Measurements from ENCODE around the gene UNC50. TPM values are rescaled to one million over a fixed set of nuclear protein-coding genes. Genes with fewer than 3 reads are reported as not detected.

The UNC50 gene
- total RNA-seq, 4 donors from 2014 or later, result 12.0 to 57.9 (median 33.9) TPM

DNA sequence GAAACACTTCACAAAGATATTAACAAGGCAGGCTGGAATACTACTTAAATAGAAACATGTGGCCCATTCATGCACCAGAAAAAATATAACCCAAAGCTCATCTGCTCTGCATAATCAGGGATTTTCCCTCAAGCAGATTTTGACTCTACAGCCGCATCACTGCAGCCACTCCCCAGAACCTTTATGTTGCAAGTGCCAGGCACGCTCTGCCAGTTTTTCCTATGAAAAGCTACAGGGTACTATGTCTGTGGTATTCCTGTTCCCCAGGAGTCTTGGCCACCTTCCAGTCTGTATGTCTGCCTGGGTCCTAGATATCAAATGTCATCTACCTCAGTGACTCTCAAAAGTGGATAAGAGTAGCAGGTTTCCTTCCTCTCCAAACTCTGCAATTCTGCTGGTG, 3.8 kb upstream of the UNC50 start:
- no peak overlapping the region for H3K4me3 ChIP-seq
- H3K27me3 ChIP-seq, result no peaks in the 10 kb centered on the region
- H3K9me3 ChIP-seq, result no peaks in the 10 kb centered on the region
- DNase-seq, result no peak
- no peak overlapping the region for H3K27ac ChIP-seq
- peaks cover 5 to 11% of the 10 kb centered on the region in 2 donors for H3K4me1 ChIP-seq
- intact Hi-C loops (cut with DNase I; ENCODE audit: low total_unique reads), result no loop called here
- no peak for TF ChIP-seq POLR2A (IDR thresholded peaks at IDR 0.05)
- TF ChIP-seq, protein P1, sequence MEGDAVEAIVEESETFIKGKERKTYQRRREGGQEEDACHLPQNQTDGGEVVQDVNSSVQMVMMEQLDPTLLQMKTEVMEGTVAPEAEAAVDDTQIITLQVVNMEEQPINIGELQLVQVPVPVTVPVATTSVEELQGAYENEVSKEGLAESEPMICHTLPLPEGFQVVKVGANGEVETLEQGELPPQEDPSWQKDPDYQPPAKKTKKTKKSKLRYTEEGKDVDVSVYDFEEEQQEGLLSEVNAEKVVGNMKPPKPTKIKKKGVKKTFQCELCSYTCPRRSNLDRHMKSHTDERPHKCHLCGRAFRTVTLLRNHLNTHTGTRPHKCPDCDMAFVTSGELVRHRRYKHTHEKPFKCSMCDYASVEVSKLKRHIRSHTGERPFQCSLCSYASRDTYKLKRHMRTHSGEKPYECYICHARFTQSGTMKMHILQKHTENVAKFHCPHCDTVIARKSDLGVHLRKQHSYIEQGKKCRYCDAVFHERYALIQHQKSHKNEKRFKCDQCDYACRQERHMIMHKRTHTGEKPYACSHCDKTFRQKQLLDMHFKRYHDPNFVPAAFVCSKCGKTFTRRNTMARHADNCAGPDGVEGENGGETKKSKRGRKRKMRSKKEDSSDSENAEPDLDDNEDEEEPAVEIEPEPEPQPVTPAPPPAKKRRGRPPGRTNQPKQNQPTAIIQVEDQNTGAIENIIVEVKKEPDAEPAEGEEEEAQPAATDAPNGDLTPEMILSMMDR (IDR thresholded peaks at IDR 0.05), result no peak
- H3K36me3 ChIP-seq, result no peaks in the 10 kb centered on the region

DNA sequence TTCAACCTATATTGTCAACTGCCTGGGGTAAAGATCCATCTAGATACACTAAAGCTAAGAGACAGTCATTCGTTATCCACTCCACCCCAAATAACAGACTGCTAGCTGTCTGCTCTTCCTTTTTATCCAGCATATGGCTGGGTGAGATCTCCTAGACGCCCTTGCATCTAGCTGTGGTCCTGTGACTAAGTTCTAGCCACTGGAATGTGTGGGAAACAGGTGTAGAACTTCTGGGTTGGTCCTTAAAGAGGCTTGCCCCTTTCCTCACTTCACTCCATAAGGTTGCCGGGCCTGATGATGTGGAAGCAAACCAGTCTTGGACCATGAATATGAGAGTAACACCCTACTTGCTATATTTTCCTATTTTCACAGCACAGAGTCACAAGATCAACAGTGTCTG, 3.3 kb upstream of the UNC50 start:
- no peaks in the 10 kb centered on the region for H3K36me3 ChIP-seq
- peaks cover 5 to 15% of the 10 kb centered on the region in 2 donors for H3K4me1 ChIP-seq
- TF ChIP-seq POLR2A (IDR thresholded peaks at IDR 0.05), result no peak
- TF ChIP-seq, protein P1 (IDR thresholded peaks at IDR 0.05), result no peak
- intact Hi-C loops (cut with DNase I; ENCODE audit: low total_unique reads), result no loop called here
- no peak overlapping the region for H3K27ac ChIP-seq
- H3K4me3 ChIP-seq, result no peak overlapping the region
- DNase-seq, result no peak
- no peaks in the 10 kb centered on the region for H3K27me3 ChIP-seq
- no peaks in the 10 kb centered on the region for H3K9me3 ChIP-seq

DNA sequence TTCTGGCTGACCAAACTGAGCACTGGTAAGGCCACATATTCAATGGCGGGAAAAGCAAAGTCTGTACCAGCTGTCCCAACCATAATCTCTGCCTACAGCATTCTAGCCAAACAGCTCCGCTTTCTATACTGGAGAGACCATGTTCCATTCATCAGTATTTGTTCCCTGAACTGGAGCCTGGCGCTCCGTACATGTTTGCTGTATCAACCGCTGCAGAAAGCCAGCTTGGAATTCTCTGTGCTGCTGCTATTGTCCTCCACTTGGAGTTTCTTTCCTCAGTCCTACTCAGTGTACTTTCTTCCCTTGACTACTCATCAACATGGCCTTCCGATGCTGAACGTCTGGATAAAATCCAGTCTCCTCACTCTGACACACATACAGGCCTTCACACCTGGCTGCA, 2.0 kb upstream of the UNC50 start:
- H3K4me1 ChIP-seq, result peaks cover 5 to 24% of the 10 kb centered on the region in 2 donors
- H3K27ac ChIP-seq, result no peak overlapping the region
- H3K9me3 ChIP-seq, result no peaks in the 10 kb centered on the region
- no peak overlapping the region for H3K4me3 ChIP-seq
- intact Hi-C loops (cut with DNase I; ENCODE audit: low total_unique reads), result no loop called here
- no peaks in the 10 kb centered on the region for H3K27me3 ChIP-seq
- no peak for DNase-seq
- no peaks in the 10 kb centered on the region for H3K36me3 ChIP-seq
- no peak for TF ChIP-seq POLR2A (IDR thresholded peaks at IDR 0.05)
- TF ChIP-seq, protein P1 (IDR thresholded peaks at IDR 0.05), result no peak

DNA sequence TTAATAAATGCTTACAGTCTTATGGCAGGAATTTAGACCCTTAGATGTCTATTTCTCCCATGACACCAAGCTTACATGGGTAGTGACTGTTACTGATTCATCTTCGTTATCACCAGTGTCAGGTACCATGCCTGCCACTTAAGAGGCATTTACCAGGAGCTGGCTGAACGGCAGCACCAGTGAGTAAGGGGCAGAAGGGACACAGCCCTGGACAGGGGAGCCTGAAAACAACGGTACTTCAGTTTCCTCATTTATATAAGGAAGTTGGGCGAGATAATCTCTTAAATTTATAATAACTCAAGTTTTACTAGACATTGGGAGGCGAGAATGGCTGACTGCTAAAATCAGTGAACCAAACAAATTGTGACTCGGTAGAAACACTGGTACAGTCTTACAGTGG, 1.3 kb upstream of the UNC50 start:
- no peak for TF ChIP-seq POLR2A (IDR thresholded peaks at IDR 0.05)
- TF ChIP-seq, protein P1 (IDR thresholded peaks at IDR 0.05), result no peak
- no peaks in the 10 kb centered on the region for H3K36me3 ChIP-seq
- no peaks in the 10 kb centered on the region for H3K27me3 ChIP-seq
- intact Hi-C loops (cut with DNase I; ENCODE audit: low total_unique reads), result no loop called here
- peaks cover 5 to 24% of the 10 kb centered on the region in 2 donors for H3K4me1 ChIP-seq
- H3K27ac ChIP-seq, result no peak overlapping the region
- no peaks in the 10 kb centered on the region for H3K9me3 ChIP-seq
- H3K4me3 ChIP-seq, result peak overlapping the region; percentile 78 to 98
- no peak for DNase-seq

DNA sequence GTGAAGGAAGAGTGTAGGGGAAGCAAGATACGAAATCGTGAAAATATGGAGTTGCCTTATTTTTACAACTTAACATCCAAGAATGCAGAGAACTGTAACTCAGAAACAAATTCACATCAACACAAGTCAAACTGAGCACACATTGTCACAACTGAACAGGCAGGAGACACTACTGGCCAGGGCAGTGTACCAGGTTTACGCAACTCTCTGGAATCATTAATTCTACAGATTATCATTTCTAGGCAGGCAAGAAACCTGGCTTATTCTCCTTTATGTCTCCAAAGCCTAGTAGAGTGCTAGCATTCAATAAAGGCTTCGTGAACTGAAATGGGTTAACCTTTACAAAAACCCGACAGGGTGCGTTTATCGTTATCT, 661 bp upstream of the UNC50 start:
- no peaks in the 10 kb centered on the region for H3K27me3 ChIP-seq
- intact Hi-C loops (cut with DNase I; ENCODE audit: low total_unique reads), result no loop called here
- H3K36me3 ChIP-seq, result no peaks in the 10 kb centered on the region
- no peak for TF ChIP-seq POLR2A (IDR thresholded peaks at IDR 0.05)
- TF ChIP-seq, protein P1 (IDR thresholded peaks at IDR 0.05), result no peak
- H3K4me3 ChIP-seq, result peak overlapping the region; percentile 78 to 98
- peaks cover 5 to 24% of the 10 kb centered on the region in 2 donors for H3K4me1 ChIP-seq
- no peaks in the 10 kb centered on the region for H3K9me3 ChIP-seq
- DNase-seq, result no peak
- peak overlapping the region; percentile 92 to 93 for H3K27ac ChIP-seq
